Activated naive CD4-positive, alpha-beta T cell treated with Interleukin-2 at 50 U/mL for 16 hours (primary cell): ENCODE data around the gene WFS1.

ENCODE experiments used
- DNase-seq: peaks from one replicate; pipeline ENCODE4 v3.0.0-alpha.2; 2020

WFS1 gene, protein sequence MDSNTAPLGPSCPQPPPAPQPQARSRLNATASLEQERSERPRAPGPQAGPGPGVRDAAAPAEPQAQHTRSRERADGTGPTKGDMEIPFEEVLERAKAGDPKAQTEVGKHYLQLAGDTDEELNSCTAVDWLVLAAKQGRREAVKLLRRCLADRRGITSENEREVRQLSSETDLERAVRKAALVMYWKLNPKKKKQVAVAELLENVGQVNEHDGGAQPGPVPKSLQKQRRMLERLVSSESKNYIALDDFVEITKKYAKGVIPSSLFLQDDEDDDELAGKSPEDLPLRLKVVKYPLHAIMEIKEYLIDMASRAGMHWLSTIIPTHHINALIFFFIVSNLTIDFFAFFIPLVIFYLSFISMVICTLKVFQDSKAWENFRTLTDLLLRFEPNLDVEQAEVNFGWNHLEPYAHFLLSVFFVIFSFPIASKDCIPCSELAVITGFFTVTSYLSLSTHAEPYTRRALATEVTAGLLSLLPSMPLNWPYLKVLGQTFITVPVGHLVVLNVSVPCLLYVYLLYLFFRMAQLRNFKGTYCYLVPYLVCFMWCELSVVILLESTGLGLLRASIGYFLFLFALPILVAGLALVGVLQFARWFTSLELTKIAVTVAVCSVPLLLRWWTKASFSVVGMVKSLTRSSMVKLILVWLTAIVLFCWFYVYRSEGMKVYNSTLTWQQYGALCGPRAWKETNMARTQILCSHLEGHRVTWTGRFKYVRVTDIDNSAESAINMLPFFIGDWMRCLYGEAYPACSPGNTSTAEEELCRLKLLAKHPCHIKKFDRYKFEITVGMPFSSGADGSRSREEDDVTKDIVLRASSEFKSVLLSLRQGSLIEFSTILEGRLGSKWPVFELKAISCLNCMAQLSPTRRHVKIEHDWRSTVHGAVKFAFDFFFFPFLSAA

DNA sequence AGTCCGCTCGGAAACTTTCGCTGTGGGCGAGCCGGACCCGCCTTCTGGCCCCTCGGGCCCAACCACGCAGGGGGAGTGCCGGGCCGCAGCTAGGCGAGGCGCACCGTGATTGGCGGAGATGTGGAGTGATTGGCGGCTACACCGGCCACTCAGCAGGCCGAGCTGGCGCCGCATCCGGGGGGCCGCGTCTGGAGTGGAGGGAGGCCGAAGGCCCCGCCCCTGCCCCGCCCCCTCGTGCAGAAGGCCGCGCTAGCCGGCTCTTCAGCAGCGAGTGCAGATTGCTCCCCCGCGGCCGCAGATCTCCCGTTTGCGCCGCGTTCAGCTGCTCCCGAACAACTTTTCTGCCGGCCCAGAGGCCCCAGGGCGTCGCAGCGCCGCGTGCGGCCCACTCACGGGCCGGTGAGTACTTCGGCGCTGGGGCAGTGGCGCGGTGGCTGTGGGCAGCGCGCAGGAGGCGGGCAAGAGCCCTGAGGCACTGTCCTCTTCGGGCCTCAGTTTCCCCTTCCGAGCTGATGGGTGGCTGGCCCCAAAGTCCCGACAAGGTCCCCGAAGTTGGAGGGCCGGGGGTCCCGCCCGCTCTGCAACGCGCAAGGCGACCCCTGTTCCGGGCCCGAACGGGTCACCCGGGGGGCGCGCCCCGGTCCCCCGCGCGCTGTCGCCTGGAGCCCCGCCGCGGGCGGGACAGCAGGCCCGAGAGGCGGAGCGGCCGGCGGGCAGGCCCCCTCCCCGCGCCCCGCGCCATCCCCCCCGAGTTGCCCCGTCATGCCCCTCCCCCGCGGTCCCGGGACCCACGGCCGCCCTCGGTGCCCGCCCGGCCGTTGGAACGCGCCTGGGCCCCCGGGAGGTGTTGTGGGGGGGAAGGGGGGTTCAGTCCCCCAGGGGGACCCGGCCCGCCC is at the start of gene WFS1:
Gene WFS1 (plus strand): TSS at position 235 of the 896 bp plus-strand sequence. CDS start 7,606 bp downstream, outside the sequence.
- DNase-seq = peak; percentile 98

DNA sequence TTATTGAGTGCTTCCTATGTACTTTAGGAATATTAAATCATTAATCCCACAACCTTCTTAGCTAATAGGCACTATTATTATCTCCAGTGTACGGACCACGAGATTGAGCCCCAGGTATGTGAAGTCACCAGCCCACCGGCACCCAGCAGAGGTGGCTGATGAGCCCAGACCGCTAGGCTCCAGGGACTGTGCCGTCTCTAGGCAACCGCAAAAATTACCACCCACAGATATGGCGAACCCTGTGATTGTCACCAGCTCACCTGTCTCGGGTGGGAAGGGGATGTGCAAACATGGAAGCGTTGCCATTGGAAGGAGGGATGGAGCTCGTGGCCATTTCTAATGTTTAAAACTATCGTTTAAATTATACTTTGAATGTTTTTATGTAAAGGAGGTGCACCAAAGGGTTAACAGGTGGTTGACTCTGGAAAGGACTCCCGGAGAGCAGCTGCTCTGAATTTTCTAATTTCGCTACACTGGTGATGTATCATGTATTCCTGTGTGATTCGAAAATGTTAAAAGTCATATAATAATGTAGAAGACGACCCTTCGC is 48.3 kb upstream of the WFS1 start:
- DNase-seq = no peak

GRCh38 chr4:6221851-6222760 is 47.5 kb upstream of the WFS1 start:
- DNase-seq = peak; percentile 47

GRCh38 chr4:6222761-6223292 is 46.8 kb upstream of the WFS1 start:
- no peak for DNase-seq

DNA sequence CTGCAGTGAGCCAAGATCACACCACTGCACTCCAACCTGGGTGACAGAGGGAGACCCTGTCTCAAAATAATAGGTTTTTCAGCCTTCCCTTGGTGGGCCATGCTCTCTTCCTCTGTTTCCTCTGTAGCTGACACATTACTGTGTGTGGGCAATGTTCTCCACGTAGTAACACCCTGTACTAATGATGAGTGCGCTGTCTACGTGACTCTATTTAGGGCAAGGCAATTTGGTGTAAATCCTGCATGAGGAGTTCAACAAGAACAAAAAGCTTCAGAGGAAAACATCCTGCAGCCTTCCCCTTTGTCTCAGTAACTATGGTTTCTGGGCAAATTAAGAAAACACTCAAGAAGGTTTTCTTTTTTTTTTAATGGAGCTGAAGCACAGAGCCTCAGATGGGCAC is 44.9 kb upstream of the WFS1 start:
- DNase-seq = no peak

DNA sequence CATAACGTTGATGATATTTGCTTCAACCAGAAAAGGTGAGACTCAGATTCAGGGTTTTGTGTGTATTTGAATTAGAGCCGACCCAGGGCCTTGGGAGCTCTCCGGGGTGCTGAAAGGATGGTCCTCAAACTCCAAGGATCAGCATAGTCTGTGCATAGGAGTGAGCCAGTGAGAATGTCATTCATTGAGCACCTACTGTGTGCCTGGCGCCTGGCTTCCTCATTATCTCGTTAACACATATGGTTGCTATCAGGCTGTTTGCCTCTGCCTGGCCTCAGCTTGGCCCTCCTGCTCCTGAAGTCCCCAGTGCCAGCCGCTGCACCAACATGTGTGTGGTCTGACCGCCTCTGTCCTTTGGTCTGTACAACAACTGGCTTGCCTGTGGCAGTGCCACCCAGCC is 44.2 kb upstream of the WFS1 start:
- peak; percentile 13 for DNase-seq

DNA sequence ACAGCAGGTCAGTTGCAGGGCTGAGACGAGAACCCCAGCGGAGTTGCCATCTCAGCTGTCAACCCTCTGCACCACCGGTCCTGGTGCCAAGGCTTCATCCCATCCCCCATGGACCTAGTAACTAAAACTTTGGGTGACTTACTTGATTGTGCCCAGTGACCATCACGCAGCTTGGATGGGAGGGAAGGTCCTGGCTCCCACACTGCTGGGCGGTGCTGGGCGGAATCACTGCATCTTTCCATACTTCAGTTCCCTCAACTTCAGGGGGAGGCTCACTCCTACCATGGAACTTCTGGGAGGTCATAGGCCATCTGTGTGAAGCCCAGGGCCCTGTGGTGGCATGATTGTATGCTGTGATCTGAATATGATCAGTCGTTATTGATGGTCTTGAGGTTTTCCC is 43.1 kb upstream of the WFS1 start:
- DNase-seq = no peak

GRCh38 chr4:6227412-6228157 is 42.1 kb upstream of the WFS1 start:
- no peak for DNase-seq

GRCh38 chr4:6228158-6229067 is 41.2 kb upstream of the WFS1 start:
- DNase-seq = no peak

DNA sequence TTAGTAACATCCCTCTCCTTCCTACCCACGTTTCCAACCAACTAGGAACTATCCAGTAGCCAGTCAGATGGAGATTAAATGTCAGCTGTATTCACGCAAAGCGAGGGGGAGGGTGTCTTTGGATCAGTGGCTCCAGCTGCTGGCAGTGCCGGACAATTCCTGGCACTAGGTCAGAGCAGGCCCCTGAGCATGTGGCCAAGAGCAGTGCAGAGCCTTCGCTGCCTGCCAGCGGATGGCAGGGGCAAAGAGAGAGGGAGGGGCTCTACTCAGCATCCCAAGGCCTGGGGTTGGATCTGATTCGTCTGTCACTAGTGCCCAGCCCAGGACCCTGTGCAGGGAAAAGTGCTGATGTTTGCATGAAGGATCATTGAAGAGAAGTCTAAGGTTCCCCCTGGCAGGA is 40.6 kb upstream of the WFS1 start:
- no peak for DNase-seq

DNA sequence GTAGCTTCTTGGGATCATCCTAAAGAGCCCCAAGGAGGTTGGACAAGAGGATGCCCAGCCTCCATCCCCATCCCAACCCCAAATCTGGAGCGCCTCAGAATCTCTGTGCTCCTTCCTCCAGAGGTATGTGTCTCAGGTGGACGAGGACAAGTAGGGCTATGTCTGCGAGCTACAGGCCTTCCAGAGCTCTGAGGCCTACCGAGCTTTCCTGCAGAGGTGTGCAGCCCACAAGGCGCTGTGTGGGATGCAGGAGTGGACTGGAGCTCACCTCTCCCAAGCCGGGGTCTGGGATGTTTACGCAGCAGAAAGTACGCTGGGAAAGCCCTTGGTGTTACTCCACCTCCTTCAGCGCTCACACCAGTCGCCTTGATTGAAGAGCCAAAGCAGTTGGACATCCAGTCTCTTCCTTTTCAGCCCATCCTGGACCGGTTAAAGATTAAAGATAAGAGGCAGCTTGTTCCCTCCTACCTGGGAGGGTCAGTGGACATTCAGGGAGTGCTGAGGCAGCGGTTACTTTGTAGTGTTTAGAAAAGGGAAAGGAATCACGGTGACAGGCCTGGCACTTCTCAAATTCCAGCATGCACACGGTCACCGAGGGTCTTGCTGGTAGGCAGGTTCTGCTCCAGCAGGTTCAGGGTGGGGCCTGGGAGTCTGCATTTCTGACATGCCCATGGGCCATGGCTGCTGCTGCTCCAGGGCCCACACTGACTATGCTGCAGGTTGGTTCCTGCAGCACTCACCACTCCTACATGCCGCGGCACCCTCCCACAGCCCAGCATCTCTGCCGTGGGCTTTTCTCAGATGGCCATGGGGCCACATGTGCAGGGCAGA is 39.8 kb upstream of the WFS1 start:
- DNase-seq = no peak

- DNase-seq = no peak
These were observed 39.2 kb upstream of the WFS1 start for GRCh38 chr4:6230502-6230785.

DNA sequence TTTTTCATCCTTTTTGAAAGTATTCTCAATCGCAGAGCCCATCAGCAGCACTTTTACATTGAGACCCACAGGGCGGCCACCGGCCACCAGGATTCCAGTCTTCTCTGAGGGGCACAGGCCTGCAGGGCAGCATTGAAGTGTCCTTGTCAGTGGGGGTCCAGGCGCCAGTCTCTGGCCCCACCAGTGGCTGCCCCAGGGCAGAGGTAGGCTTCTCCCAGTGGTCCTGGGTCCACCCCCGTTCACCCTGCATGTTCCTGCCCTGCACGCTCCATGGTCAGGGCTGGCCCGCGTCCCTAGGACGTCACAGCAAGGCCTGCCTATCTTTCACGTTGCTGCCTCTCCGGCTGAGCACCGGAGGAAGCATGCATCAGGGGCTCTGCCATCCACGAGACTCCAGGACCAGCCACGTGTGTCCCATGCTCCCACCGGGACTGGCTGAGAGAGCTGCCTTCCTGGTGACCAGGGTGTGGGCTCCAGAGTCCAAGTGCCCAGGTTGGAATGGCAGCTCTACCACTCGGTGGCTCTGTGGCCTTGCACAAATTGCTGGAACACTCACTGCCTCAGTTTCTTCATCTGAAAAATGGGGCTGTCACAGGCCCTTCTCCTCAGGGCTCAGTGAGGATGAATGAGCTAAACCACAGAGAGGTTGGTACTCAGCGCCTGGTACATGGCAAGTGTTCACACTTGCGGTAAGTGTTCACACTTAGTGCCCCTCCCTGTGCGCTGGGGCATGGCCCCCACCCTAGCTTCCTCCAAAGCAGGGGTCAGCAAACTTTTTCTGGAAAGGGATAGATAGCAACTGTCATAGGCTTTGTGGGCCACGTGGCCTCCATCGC is 38.6 kb upstream of the WFS1 start:
- DNase-seq = no peak

GRCh38 chr4:6231663-6232165 is 37.9 kb upstream of the WFS1 start:
- no peak for DNase-seq

DNA sequence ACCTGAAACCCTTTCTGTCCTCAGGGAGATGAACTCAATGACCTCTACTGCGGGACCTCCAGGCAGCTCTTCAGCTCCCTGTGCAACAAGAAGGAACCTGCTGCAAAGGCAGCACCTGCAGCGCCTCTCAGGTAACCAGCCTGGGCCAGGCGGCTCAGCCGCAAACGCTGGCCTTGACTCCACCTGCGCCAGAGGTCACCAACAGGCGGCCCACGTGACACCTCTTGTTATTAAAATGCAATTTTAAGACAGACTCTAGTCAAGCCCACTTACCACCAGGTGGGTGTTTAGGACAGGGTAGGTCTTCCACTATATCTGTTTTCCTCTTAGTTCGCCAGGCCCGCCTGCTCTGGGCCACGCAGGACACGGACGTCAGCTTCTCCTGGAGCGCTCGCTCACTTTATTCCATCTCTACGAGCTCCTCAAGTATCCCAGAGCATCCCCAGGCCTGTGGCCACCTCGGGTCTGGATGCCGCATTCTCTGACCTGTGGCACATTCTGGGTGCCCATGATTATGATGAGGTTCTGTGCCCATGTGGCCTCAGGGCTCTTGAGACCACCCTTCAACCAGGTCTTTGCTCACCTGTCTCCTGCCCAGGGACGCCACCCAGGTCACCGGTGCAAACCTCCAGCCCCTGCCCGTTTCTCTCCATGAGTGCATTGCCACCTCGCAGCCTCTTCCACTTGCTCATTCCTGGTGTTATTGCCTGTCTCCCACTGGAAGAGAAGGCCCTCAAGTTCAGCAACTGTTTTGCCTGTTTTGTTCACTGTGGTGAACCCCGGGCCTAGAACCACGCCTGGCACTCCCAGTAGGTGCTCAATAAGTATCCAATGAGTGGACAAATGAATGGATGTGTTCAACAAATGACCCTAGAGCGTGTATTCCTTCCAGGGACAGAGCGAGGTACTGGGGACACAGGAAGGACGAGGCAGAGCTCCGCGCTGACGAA is 36.5 kb upstream of the WFS1 start:
- no peak for DNase-seq

DNA sequence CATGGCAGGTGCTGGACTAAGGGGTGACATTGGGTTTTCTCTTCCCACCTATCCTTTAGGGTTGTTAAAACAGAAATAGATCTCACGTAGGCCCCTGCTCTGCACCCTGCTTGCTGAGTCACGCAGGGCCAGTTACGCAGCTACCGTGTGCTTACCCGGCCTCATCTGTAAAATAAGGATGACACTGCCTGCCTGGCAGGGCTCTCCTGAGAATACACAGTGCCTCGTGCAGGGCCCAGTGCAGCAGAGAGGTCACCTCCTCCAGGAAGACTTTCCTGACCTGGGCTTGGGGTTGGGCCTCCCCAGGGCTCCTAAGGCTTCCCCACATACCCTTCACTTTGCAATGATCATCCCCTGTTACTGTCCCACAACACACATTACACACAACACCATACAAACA is 35.7 kb upstream of the WFS1 start:
- no peak for DNase-seq
